Left hindlimb (tissue), 1 donor: ENCODE data around the gene ADARB1.

Experiments
- DNase-seq: peaks from one replicate; pipeline ENCODE4 v3.0.0-alpha.2; 2018

The ADARB1 gene

GRCh38 chr21:45215213-45215612 is 140.8 kb downstream of the ADARB1 start:
- no peak for DNase-seq

- no peak for DNase-seq
Measured at GRCh38 chr21:45217010-45217409, 142.6 kb downstream of the ADARB1 start.

GRCh38 chr21:45219517-45219916 is 145.1 kb downstream of the ADARB1 start:
- DNase-seq: no peak

GRCh38 chr21:45220071-45220481 is 145.7 kb downstream of the ADARB1 start:
- no peak for DNase-seq

GRCh38 chr21:45220714-45221490 is 146.5 kb downstream of the ADARB1 start:
- DNase-seq: no peak

GRCh38 chr21:45222001-45222400 is 147.6 kb downstream of the ADARB1 start:
- DNase-seq: no peak

GRCh38 chr21:45223236-45224185 is 149.1 kb downstream of the ADARB1 start:
- no peak for DNase-seq

GRCh38 chr21:45224189-45224938 is 150.0 kb downstream of the ADARB1 start:
- DNase-seq: no peak

GRCh38 chr21:45225041-45225740 is 150.8 kb downstream of the ADARB1 start:
- DNase-seq: no peak

- DNase-seq: no peak
Measured at GRCh38 chr21:45225741-45226327, 151.5 kb downstream of the ADARB1 start.

GRCh38 chr21:45226540-45227326 is 152.4 kb downstream of the ADARB1 start:
- DNase-seq: no peak

GRCh38 chr21:45227735-45228134 is 153.4 kb downstream of the ADARB1 start:
- DNase-seq: no peak

- DNase-seq: no peak
Measured at GRCh38 chr21:45228171-45228641, 153.8 kb downstream of the ADARB1 start.

GRCh38 chr21:45228656-45229240 is 154.4 kb downstream of the ADARB1 start:
- no peak for DNase-seq

GRCh38 chr21:45231705-45232104 is 157.3 kb downstream of the ADARB1 start:
- no peak for DNase-seq

- no peak for DNase-seq
Measured at GRCh38 chr21:45234127-45234526, 159.7 kb downstream of the ADARB1 start.

GRCh38 chr21:45234965-45235364 is 160.6 kb downstream of the ADARB1 start:
- no peak for DNase-seq

GRCh38 chr21:45235488-45235887 is 161.1 kb downstream of the ADARB1 start:
- no peak for DNase-seq

- DNase-seq: no peak
Measured at GRCh38 chr21:45236481-45236880, 162.1 kb downstream of the ADARB1 start.

- DNase-seq: no peak
Measured at GRCh38 chr21:45237401-45237800, 163.0 kb downstream of the ADARB1 start.

GRCh38 chr21:45241357-45241756 is 167.0 kb downstream of the ADARB1 start:
- no peak for DNase-seq
